Motor neuron (in vitro differentiated cells): Measurements from ENCODE around the gene ZC3H18. TPM values are rescaled to one million over a fixed set of nuclear protein-coding genes. Genes with fewer than 3 reads are reported as not detected.

ENCODE experiments used
- ATAC-seq, 8 experiments: fragments of 200-7000 bp; cut with Tn5 transposase; replicated peaks in 6 of 8; 2 replicates each; pipeline ENCODE4 v1.8.0; 2021; ENCODE audit warnings: mild to moderate bottlenecking in 8 of 8, moderate library complexity in 8 of 8
- H3K27ac ChIP-seq, 2 donors: fragments of 250-450 bp; sonication (Bioruptor Pico); 2 replicates each; pipeline ENCODE4 v1.9.0; 2021; ENCODE audit warnings: antibody characterized with exemption in 2 of 2, mild to moderate bottlenecking in 2 of 2, moderate library complexity in 1 of 2
- H3K4me1 ChIP-seq, 2 donors: fragments of 250-450 bp; sonication (Bioruptor Pico); replicated peaks in 1 of 2; 2 replicates each; pipeline ENCODE4 v1.6.1; 2021; ENCODE audit warnings: antibody characterized with exemption in 2 of 2, mild to moderate bottlenecking in 2 of 2, moderate library complexity in 1 of 2
- H3K4me3 ChIP-seq, 5 donors: fragments of 250-450 bp; sonication (Bioruptor Pico); 2 replicates each; pipeline ENCODE4 v1.9.0; 2021; ENCODE audit warnings: antibody characterized with exemption in 5 of 5, mild to moderate bottlenecking in 5 of 5, moderate library complexity in 4 of 5
- WGBS, 10 experiments: fragments of 450-650 bp; shearing (Covaris generic); methylation state at CpG; one replicate each; pipeline ENCODE4 v1.0.0; 2022; 5-methylcytosine and 5-hydroxymethylcytosine counted together
- in situ Hi-C, 9 experiments: fragments of 400-800 bp; cut with MboI; loops; one replicate each; pipeline ENCODE4 v1.15.0; 2021; ENCODE audit warnings: low sequenced_read_pairs in 9 of 9, low pct_unique_long_range_greater_than_20kb in 2 of 9; ENCODE audit not compliant: unreplicated experiment in 9 of 9
- total RNA-seq, 8 experiments: library from RNA; unstranded; fragments of 300-600 nt; gene quantifications; 2 replicates each; pipeline versions ENCODE4 v1.2.3 to v1.2.4, GENCODE V29; 2022

The ZC3H18 gene
- total RNA-seq, 8 experiments from 2014 or later: 13.9 to 36.9 (median 18.4) TPM

- WGBS, 10 experiments: 63 to 100% (median 97%) methylated on average over 2 to 9 of the region's 26 CpGs; no CpG with 5 or more reads in 4 of the 10 experiments
- no peak for ATAC-seq
- in situ Hi-C loops: no loop called here
- Histone ChIP-seq H3K4me3 (no peak overlapping the region), H3K4me1 (no peaks in the 10 kb centered on the region), H3K27ac (no peak overlapping the region)
Observed at GRCh38 chr16:88578446-88579313, 8.5 kb downstream of the ZC3H18 start.

- in situ Hi-C loops: no loop called here
- peak in 2 of 8 experiments; percentile 23 to 24 for ATAC-seq
- H3K4me3 ChIP-seq: no peak overlapping the region
Observed at GRCh38 chr16:88580371-88580770, 10.2 kb downstream of the ZC3H18 start.

DNA sequence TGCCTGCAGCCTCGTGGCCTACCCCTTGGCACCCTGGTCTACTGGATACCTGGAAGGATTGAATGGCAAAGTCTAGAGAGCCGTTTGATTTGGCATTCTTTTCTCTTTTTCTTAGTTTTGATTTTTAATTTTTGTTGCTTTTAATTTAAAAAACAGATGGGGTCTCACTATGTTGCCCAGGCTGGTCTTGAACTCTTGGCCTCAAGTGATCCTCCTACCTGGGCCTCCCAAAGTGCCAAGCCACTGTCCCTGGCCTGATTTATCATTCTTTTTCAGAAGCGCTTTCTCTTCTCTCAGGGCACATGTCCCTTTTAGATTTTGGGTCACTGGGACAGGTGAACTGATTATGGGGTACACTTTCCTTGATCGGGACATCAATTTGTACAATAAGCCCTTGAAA lies 10.8 kb downstream of the ZC3H18 start:
- in situ Hi-C loops: no loop called here
- WGBS, 10 experiments: 82 to 100% (median 98%) methylated on average over 1 to 4 of the region's 4 CpGs
- no peaks in the 10 kb centered on the region for H3K4me1 ChIP-seq
- no peak for ATAC-seq
- H3K4me3 ChIP-seq: no peak overlapping the region
- no peak overlapping the region for H3K27ac ChIP-seq

More at GRCh38 chr16:88580371-88580770, 10.2 kb downstream of the ZC3H18 start:
- WGBS, 10 experiments: 85 to 100% (median 96%) methylated on average over 2 to 11 of the region's 16 CpGs; no CpG with 5 or more reads in 4 of the 10 experiments
- no peaks in the 10 kb centered on the region for H3K4me1 ChIP-seq
- H3K27ac ChIP-seq: no peak overlapping the region

DNA sequence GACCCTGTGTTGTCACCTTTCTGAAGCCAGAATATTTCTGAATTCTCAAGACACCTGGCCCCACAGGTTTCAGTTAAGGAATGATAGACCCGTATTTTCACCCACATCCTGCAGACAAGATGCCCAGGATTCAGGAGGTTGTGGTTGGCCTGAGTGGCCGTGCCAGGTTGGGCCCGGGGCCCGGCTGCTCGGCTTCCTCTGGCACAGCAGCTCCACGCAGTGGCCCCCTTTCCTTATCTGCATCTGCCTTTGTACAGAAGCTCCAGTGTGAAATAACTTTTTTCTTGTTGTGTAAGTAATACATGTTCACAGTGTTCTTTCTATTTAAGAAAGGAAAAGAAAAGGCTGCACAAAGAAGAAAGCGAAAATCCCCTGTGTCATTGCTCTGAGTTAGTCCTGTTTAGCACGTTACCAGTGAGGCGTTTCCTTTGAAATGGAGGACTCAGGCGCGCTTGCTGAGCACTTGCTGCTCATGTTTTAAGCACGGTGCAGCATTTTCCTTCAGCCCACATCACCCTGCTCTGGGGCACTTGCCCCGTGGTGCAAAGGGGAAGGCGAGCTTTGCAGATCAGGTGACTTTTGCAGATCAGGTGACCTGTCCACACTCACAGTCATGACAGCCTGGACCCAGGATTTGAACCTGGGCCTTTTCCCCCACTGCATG lies 12.8 kb downstream of the ZC3H18 start:
- H3K4me1 ChIP-seq: no peaks in the 10 kb centered on the region
- WGBS, 10 experiments: 80 to 100% (median 94%) methylated on average over 1 to 11 of the region's 14 CpGs; no CpG with 5 or more reads in 2 of the 10 experiments
- H3K27ac ChIP-seq: no peak overlapping the region
- no peak for ATAC-seq
- H3K4me3 ChIP-seq: no peak overlapping the region
- in situ Hi-C loops: no loop called here

DNA sequence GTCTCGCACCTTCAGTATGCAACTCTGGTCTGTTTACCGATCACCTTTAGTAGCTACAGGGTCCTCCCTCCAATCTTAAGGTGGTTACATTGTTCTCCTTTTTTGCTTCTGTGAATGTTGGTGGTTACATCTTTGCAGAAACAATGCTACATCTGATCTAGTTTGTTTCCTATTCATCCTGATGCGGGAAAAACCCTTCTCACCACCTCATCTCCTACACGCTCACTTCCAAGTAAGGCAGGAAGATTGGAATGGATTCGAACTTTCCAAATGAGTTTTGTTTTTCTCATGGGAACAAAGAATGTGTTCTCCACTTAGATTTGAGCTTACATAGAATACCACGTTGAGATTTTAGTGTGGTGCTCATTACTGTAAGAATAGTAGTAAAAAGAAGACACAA lies 14.5 kb downstream of the ZC3H18 start:
- 45 to 100% (median 86%) methylated on average over 3 to 6 of the region's 6 CpGs for WGBS, 10 experiments
- Histone ChIP-seq H3K4me3 (no peak overlapping the region), H3K4me1 (no peaks in the 10 kb centered on the region), H3K27ac (no peak overlapping the region)
- in situ Hi-C loops: no loop called here
- ATAC-seq: no peak

GRCh38 chr16:88585269-88585668 lies 15.1 kb downstream of the ZC3H18 start:
- in situ Hi-C loops: no loop called here
- 29 to 100% (median 93%) methylated on average over 1 to 5 of the region's 8 CpGs; no CpG with 5 or more reads in 1 of the 10 experiments for WGBS, 10 experiments
- ATAC-seq: peak in 1 of 8 experiments; percentile 11
- no peak overlapping the region for H3K4me3 ChIP-seq
- H3K27ac ChIP-seq: no peak overlapping the region
- H3K4me1 ChIP-seq: no peaks in the 10 kb centered on the region

DNA sequence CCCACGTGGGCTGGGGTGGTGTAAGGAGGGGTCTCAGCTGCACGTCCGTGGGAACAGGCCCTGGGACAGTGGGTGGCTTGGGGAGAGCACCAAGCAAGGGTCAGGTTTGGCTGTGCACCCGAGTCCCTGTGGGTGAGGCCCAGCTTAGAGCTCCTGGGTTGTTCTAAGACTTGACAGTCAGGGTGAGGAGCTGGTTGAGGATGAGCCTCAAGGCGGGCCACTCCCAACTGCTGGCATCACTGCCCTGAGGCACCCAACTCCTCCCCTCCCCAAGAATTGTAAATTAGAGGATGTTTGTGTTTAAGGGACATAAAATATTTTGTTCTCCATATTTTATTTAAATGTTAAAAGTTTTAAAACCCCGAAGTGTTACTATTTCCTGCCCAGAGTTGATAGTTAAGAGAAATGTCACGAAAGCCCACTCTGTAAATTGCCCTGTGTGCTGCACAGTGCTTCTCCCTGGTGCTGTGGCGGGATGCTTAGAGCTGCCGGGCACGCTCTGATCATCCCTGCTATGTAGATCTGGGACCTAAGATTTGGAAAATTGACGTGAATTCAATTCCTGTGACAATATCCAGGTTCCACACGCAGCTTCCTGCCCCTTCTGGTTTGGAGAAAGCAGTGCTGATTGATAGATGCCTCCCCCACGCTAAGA lies 15.9 kb downstream of the ZC3H18 start:
- Histone ChIP-seq H3K4me3 (no peak overlapping the region), H3K27ac (no peak overlapping the region), H3K4me1 (no peaks in the 10 kb centered on the region)
- 14 to 98% (median 95%) methylated on average over 1 to 8 of the region's 13 CpGs; no CpG with 5 or more reads in 3 of the 10 experiments for WGBS, 10 experiments
- peak in 3 of 8 experiments; percentile 83 to 89 (median 83) for ATAC-seq
- in situ Hi-C loops: no loop called here

DNA sequence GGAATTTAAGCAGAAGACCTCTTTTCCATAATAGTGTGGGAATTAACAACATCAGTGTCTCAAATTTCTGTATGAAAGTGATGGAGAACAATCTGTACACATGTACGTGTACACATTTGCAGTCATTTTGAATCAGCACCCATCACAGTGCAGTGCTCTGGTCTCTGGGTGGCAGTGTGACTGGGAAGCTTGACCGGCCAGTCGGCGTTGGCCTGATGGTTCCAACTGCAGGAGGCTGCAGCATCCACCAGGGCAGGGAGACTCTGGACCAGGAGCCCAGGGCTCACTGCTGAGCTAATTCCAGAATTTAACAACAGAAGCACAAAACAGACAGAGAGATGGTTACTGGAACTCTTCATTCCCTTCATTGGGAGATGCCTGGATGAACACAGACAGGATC lies 17.9 kb downstream of the ZC3H18 start:
- Histone ChIP-seq H3K27ac (no peak overlapping the region), H3K4me1 (no peaks in the 10 kb centered on the region), H3K4me3 (no peak overlapping the region)
- in situ Hi-C loops: no loop called here
- no peak for ATAC-seq
- WGBS, 10 experiments: 71 to 100% (median 83%) methylated on average over 1 to 4 of the region's 4 CpGs; no CpG with 5 or more reads in 5 of the 10 experiments

DNA sequence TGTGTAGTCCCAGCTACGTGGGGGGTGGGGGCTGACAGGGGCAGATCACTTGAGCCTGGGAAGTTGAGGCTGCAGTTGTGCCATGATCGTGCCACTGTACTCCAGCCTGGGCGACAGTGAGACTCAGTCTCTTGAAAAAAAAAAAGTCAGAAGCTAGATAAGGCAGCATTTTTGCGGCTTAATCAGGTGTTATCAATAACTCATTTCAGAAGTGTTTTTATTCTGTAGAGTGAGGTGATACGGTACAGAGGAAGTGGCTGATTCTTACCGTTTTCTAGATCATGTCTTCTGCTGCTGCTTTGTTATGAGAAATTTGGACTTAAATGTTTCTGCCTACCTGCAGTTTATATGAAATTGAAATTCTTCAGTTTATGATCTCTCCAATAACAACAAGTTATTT lies 18.6 kb downstream of the ZC3H18 start:
- in situ Hi-C loops: no loop called here
- Histone ChIP-seq H3K27ac (no peak overlapping the region), H3K4me3 (no peak overlapping the region), H3K4me1 (no peaks in the 10 kb centered on the region)
- WGBS, 10 experiments: 87 to 100% (median 96%) methylated on average over 1 to 5 of the region's 6 CpGs; no CpG with 5 or more reads in 1 of the 10 experiments
- ATAC-seq: no peak

DNA sequence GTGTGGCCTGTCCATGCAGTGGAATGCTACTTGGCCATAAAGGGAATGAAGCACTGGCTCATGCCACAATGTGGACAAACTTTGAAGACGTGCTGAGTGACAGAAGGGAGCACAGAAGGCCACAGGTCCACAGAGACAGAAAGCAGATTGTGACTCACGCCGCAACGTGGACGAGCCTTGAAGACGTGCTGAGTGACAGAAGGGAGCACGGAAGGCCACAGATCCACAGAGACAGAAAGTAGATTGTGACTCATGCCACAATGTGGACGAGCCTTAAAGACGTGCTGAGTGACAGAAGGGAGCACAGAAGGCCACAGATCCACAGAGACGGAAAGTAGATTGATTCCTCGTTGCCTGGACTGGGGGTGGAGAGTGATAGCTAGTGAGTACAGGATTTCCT lies 19.2 kb downstream of the ZC3H18 start:
- no peak for ATAC-seq
- no peaks in the 10 kb centered on the region for H3K4me1 ChIP-seq
- H3K27ac ChIP-seq: no peak overlapping the region
- in situ Hi-C loops: no loop called here
- 51 to 100% (median 100%) methylated on average over 1 to 9 of the region's 11 CpGs; no CpG with 5 or more reads in 5 of the 10 experiments for WGBS, 10 experiments
- H3K4me3 ChIP-seq: no peak overlapping the region

DNA sequence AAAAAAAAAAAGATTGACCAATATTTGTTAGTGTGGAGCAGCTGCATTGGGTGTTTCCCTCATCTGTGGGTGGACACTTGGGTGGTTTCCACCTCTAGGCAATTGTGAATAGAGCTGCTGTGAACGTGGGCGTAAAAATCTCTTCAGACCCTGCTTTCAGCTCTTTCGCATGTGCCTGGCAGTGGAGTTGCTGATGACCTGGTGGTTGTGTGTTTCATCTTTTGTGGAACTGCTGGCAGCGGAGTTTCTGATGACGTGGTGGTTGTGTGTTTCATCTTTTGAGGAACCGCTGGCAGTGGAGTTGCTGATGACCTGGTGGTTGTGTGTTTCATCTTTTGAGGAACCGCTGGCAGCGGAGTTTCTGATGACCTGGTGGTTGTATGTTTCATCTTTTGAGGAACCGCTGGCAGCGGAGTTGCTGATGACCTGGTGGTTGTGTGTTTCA lies 21.4 kb downstream of the ZC3H18 start:
- ATAC-seq: peak in 3 of 8 experiments; percentile 42 to 99 (median 92)
- Histone ChIP-seq H3K4me1 (no peaks in the 10 kb centered on the region), H3K27ac (no peak overlapping the region), H3K4me3 (no peak overlapping the region)
- 20 to 100% (median 90%) methylated on average over 2 to 8 of the region's 10 CpGs; no CpG with 5 or more reads in 3 of the 10 experiments for WGBS, 10 experiments
- in situ Hi-C loops: no loop called here

- H3K4me3 ChIP-seq: no peak overlapping the region
- WGBS, 10 experiments: 73 to 98% (median 90%) methylated on average over 4 to 9 of the region's 12 CpGs; no CpG with 5 or more reads in 5 of the 10 experiments
- ATAC-seq: peak in 2 of 8 experiments; percentile 34 to 61
- H3K27ac ChIP-seq: no peak overlapping the region
- H3K4me1 ChIP-seq: no peaks in the 10 kb centered on the region
- in situ Hi-C loops: no loop called here
Observed at GRCh38 chr16:88593061-88593460, 22.9 kb downstream of the ZC3H18 start.

DNA sequence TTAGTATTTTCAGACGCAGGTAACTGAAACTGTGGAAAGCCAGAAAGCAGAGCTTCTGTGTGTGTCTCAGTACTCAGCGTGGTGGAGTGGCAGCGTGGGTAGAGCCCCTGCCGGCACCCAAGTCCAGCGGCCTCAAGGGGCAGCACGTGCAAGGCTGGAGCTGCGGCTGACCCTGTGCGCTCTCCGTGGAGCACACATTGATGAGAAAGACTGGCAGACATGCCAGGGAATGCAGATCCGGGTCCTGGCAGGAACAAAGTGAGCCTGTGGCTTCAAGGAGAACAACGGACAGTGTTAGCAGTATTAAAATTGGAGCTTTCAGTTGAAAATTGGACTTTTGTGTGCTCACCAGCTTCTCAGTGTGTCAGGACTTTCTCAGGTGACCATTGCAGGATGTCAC lies 23.3 kb downstream of the ZC3H18 start:
- in situ Hi-C loops: no loop called here
- no peak overlapping the region for H3K4me3 ChIP-seq
- 60 to 84% (median 80%) methylated on average over 1 to 8 of the region's 11 CpGs; no CpG with 5 or more reads in 3 of the 10 experiments for WGBS, 10 experiments
- ATAC-seq: peak in 4 of 8 experiments; percentile 28 to 65 (median 40)
- no peaks in the 10 kb centered on the region for H3K4me1 ChIP-seq
- H3K27ac ChIP-seq: no peak overlapping the region
